Ectodermal cell (in vitro differentiated cells): ENCODE measurements around the gene PAEP.

Source experiments
- H3K27ac ChIP-seq: 2 replicates; pipeline ENCODE4 v1.7.0; 2013; ENCODE audit warnings: mild to moderate bottlenecking, low read depth, low read length; ENCODE audit not compliant: insufficient read depth, poor library complexity, severe bottlenecking
- H3K27me3 ChIP-seq: 2 replicates; pipeline ENCODE4 v1.7.0; 2013; ENCODE audit warnings: mild to moderate bottlenecking, low read length; ENCODE audit not compliant: insufficient read depth, control insufficient read depth, poor library complexity, severe bottlenecking
- H3K36me3 ChIP-seq: one replicate; pipeline ENCODE4 v1.7.0; 2013; ENCODE audit warnings: low read length; ENCODE audit not compliant: control insufficient read depth, insufficient read depth
- H3K4me1 ChIP-seq: one replicate; pipeline ENCODE4 v1.7.0; 2013; ENCODE audit warnings: low read length; ENCODE audit not compliant: control insufficient read depth, insufficient read depth
- H3K4me3 ChIP-seq: 2 replicates; pipeline ENCODE4 v1.7.0; 2013; ENCODE audit warnings: low read depth, low read length, control low read depth; ENCODE audit not compliant: insufficient read depth
- H3K9me3 ChIP-seq: 2 replicates; pipeline ENCODE4 v1.7.0; 2013; ENCODE audit warnings: mild to moderate bottlenecking, low read length, moderate library complexity; ENCODE audit not compliant: control insufficient read depth
- WGBS, 2 experiments: methylation state at CpG; one replicate each; pipeline ENCODE4 v1.1.7; 2013; ENCODE audit warnings: missing lambda C conversion rate in 2 of 2; 5-methylcytosine and 5-hydroxymethylcytosine counted together

The PAEP gene

DNA sequence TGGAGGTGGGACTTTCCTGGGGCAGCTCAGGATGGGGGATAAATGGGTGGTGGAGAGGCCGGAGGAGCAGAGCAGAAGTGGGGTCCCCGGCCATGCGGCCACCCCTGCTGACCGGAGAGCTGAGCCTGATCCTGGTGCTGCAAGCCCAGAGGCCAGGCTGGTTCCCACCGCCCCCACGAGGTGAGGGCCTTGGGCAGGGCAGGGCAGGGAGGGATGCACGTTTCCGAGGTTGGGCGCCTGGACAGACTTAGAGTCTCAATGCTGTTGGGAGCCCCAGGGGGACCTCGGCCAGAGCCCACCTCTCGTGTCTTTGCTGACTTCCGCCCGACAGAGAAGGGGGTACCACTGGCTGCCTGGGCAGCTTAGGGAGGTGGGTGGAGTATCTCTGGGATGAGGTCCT, 10.1 kb upstream of the PAEP start:
- H3K36me3 ChIP-seq, result no peaks in the 10 kb centered on the region
- no peaks in the 10 kb centered on the region for H3K9me3 ChIP-seq
- no peak overlapping the region for H3K4me3 ChIP-seq
- no peaks in the 10 kb centered on the region for H3K27me3 ChIP-seq
- WGBS, 2 experiments, result 94 to 95% methylated on average over 13 of the region's 13 CpGs
- H3K4me1 ChIP-seq, result no peaks in the 10 kb centered on the region
- no peak overlapping the region for H3K27ac ChIP-seq

DNA sequence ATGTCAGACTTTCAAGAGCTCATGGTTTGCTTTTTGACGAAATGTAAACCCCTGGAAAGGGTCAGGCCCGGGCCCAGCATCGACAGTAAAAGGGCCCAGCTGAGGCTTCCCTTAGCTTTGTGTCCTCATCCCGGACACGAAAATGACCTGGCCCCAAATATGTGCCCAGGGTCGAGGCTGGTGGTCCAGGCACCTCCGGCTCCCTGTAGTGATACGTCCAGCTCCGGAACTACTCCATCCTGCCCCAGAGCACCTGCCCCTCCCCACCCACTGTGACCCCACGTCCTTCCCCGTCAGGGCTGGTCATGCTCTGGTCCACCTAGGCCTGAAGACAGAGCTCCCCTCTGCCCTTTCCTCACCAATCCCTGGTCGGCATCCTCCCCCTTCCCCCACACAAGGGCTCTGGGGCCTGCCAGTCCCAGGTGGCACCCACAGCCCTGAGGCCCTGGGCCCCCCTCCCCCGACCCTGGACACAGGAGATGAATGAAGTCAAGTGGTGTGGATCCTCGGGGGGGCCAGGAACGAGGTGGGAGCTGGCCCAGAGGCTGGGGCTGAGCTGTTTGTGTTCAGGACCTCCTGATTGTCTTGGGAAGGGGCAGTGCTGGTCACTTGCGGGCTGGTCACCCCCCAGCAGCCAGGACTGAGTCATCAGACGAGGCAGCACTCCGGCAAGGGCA, 9.4 kb upstream of the PAEP start:
- Histone ChIP-seq H3K4me1 (no peaks in the 10 kb centered on the region), H3K4me3 (no peak overlapping the region), H3K9me3 (no peaks in the 10 kb centered on the region), H3K36me3 (no peaks in the 10 kb centered on the region), H3K27me3 (no peaks in the 10 kb centered on the region), H3K27ac (no peak overlapping the region)
- 92 to 93% methylated on average over 18 of the region's 18 CpGs for WGBS, 2 experiments

DNA sequence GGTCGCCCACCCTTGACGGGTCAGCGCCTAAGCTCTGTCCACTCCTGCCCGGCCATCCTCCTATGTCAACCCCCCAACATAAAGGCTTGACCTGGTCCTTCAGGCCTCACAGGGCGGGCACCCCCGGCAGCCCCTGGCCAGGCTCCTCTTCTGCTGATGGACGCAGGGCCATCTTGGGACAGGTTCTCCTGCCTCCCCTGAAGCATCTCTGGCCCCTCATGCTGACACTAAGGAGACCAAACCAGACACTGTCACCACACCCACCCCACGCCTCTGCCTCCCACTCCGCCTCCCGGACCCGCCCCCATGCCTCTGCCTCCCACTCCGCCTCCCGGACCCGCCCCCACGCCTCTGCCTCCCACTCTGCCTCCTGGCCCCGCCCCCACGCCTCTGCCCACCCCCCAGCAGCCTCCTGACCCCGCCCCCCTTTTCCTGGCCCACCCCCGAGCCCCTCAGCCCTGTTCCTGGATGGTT, 8.8 kb upstream of the PAEP start:
- Histone ChIP-seq H3K36me3 (no peaks in the 10 kb centered on the region), H3K4me1 (no peaks in the 10 kb centered on the region), H3K27me3 (no peaks in the 10 kb centered on the region), H3K27ac (no peak overlapping the region), H3K9me3 (no peaks in the 10 kb centered on the region), H3K4me3 (no peak overlapping the region)
- 91 to 92% methylated on average over 13 to 16 of the region's 19 CpGs for WGBS, 2 experiments

DNA sequence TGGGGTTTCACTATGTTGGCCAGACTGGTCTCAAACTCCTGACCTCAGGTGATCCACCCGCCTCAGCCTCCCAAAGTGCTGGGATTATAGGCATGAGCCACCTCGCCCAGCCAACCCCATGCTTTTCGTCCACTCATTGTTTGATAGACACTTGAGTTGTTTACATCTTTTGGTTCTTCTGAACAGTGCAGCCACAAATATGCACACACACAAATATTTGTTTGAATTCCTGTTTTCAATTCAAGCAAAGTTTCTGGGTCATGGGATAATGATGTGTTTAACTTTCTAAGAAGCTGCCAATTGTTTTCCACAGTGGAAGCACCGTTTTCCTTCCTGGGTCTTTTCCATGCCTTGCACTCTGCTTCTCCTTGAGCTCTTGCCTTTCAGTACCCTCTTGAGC, 6.8 kb upstream of the PAEP start:
- Histone ChIP-seq H3K9me3 (no peaks in the 10 kb centered on the region), H3K36me3 (no peaks in the 10 kb centered on the region), H3K27ac (no peak overlapping the region), H3K27me3 (no peaks in the 10 kb centered on the region), H3K4me1 (no peaks in the 10 kb centered on the region), H3K4me3 (no peak overlapping the region)
- WGBS, 2 experiments, result 93 to 94% methylated on average over 4 of the region's 4 CpGs

DNA sequence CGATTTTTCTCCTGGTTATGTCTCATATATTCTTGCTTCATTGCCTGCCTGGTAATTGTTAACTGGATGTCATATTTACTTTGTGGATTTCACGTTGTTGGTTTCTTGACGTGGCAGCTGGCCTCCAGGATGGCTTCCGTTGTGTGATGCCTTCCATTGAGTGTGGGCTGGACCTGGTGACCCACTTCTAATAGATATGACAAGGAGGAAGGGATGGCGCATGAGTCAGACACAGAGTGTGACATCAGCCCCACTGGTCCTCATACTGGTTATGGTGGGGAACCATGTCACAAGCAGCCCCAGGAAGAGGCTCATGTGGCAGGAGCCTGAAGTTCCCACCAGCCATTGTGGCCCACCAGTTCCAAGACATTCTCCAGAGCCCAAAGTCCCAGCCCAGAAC, 6.4 kb upstream of the PAEP start:
- H3K27me3 ChIP-seq, result no peaks in the 10 kb centered on the region
- no peak overlapping the region for H3K4me3 ChIP-seq
- H3K9me3 ChIP-seq, result no peaks in the 10 kb centered on the region
- 95% methylated on average over 5 of the region's 5 CpGs for WGBS, 2 experiments
- no peaks in the 10 kb centered on the region for H3K4me1 ChIP-seq
- no peaks in the 10 kb centered on the region for H3K36me3 ChIP-seq
- no peak overlapping the region for H3K27ac ChIP-seq

DNA sequence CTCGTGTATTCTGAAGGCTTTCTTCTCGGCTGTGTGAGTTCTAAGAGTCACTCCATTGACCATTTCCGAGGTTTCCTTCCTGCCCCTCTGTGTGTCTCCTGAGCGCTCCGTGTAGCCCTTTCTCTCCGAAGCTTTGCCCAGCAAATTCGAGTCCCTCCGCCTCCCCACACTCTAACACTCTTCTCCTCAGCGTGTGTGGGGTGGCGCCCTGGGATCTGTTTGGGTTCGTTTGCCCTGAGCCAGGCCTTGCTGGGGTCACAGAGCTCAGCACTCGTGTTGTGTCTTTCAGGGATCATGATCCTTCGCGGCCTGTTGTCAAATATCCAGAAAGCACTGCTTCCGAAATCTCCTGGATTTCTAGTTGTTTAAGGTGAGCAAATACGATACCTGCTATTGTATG, 5.6 kb upstream of the PAEP start:
- no peaks in the 10 kb centered on the region for H3K27me3 ChIP-seq
- H3K9me3 ChIP-seq, result no peaks in the 10 kb centered on the region
- no peaks in the 10 kb centered on the region for H3K36me3 ChIP-seq
- no peaks in the 10 kb centered on the region for H3K4me1 ChIP-seq
- no peak overlapping the region for H3K27ac ChIP-seq
- H3K4me3 ChIP-seq, result no peak overlapping the region
- 84 to 85% methylated on average over 16 of the region's 16 CpGs for WGBS, 2 experiments

DNA sequence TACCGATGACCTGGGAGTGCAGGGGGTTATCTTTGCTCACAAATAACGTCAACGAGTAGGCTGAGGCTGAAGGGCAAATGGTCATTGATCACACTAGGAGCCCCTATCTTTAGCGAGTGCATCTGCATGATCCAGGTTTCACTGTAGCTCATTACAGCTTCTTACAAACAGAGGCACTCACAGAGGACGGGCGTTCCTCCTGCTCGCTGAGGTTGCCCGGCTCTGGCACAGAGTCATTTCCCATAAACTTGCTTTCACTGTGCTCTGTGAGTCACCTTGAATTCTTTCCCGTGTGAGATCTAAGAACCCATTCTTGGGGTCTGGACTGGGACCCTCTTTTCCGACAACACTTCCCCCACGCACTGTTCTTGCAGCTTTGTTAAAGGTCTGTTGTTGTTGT, 1.9 kb upstream of the PAEP start:
- Histone ChIP-seq H3K36me3 (no peaks in the 10 kb centered on the region), H3K4me3 (no peak overlapping the region), H3K27me3 (no peaks in the 10 kb centered on the region), H3K4me1 (no peaks in the 10 kb centered on the region), H3K27ac (no peak overlapping the region), H3K9me3 (no peaks in the 10 kb centered on the region)
- WGBS, 2 experiments, result 89 to 90% methylated on average over 11 of the region's 11 CpGs

DNA sequence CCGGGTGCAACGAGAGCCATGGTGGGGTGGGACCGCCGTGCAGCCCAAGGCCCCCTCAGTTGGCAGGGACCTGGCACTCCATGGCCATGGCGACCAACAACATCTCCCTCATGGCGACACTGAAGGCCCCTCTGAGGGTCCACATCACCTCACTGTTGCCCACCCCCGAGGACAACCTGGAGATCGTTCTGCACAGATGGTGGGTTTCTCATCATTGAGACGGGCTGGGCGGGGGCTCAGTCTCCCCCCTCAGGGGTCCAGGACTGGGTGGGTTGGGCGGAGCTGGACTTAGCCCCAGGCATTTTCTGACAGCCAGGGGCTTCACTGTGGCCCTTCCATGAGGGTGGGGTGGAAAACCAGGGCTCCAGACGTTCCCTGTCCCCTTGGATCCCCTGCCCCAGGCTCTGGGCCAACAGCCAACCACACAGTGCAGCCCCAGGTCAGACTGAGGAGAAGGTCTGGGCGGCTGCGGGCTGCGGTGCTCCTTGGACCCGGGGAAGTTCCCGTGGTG, 734 bp downstream of the PAEP start:
- H3K4me1 ChIP-seq, result no peaks in the 10 kb centered on the region
- 94 to 95% methylated on average over 17 of the region's 17 CpGs for WGBS, 2 experiments
- no peak overlapping the region for H3K27ac ChIP-seq
- H3K36me3 ChIP-seq, result no peaks in the 10 kb centered on the region
- no peaks in the 10 kb centered on the region for H3K9me3 ChIP-seq
- H3K4me3 ChIP-seq, result no peak overlapping the region
- H3K27me3 ChIP-seq, result no peaks in the 10 kb centered on the region

DNA sequence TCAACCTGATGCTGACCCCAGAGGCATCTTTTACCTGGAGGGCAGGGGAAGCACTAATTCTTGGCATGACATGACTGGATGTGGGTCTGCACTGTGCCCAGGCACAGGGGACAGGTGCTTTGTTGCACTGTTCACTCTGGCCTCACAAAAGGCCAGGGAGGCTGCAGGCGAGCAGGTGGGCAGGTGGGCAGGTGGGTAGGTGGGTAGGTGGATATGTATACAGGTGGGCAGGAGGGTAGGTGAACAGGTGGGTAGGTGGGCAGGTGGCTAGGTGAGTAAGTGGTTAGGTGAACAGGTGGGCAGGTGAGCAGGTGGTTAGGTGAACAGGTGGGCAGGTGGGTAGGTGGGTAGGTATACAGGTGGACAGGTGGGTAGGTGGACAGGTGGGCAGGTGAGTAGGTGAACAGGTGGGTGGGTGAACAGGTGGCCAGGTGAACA, 1.5 kb downstream of the PAEP start:
- Histone ChIP-seq H3K27ac (no peak overlapping the region), H3K9me3 (no peaks in the 10 kb centered on the region), H3K4me3 (no peak overlapping the region), H3K27me3 (no peaks in the 10 kb centered on the region), H3K36me3 (no peaks in the 10 kb centered on the region), H3K4me1 (no peaks in the 10 kb centered on the region)
- 91 to 100% methylated on average over 1 of the region's 1 CpG for WGBS, 2 experiments

DNA sequence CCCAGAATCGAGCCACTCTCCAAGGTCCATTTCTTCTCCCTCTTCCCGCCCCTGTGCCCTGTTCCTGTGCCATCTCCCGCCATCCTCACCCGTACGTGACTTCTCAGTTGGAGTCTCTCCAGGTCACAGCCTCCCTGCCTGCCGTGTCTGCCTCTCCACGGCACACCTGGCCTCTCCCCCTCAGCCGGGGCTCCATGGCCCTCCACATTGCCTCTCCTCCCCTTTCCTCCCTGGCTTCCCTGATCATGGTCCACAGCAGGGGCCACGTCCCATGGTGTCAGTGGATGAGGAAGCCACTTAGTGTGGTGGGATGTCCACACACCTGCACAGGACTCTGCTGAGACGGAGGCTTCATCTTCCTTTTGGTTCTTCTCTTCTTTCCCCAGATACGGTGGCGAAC, 2.3 kb downstream of the PAEP start:
- Histone ChIP-seq H3K9me3 (no peaks in the 10 kb centered on the region), H3K4me1 (no peaks in the 10 kb centered on the region), H3K27me3 (no peaks in the 10 kb centered on the region), H3K36me3 (no peaks in the 10 kb centered on the region), H3K4me3 (no peak overlapping the region), H3K27ac (no peak overlapping the region)
- WGBS, 2 experiments, result 92 to 93% methylated on average over 12 of the region's 12 CpGs
